ENCODE measurements around the gene PDE11A. TPM values are rescaled to one million over a fixed set of nuclear protein-coding genes. Genes with fewer than 3 reads are reported as not detected.

Gene PDE11A
- total RNA-seq, 4 donors from 2014 or later = 0.85 to 2.3 (median 2.1) TPM; not detected in 1

DNA sequence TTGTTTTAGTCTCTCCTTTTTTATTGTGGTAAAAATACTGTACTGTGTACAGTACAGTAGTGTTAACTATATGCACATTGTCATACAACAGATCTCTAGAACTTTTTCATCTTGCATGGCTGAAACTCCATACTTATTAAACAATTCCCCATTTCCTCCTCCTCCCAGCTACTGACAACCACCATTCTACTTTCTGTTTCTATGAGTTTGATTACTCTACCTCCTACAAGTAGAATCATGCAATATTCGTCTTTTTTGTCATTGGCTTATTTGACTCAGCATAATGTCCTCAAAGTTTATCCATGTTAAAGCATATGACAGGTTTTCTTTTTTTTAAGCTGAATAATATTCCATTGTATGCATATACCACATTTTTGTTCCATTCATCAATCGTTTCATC, 341.8 kb downstream of the PDE11A start:
- no peak for TF ChIP-seq POLR2A (IDR thresholded peaks at IDR 0.05)
- no peaks in the 10 kb centered on the region for H3K4me1 ChIP-seq
- DNase-seq = no peak
- no peaks in the 10 kb centered on the region for H3K36me3 ChIP-seq
- no peaks in the 10 kb centered on the region for H3K27me3 ChIP-seq
- no peak overlapping the region for H3K4me3 ChIP-seq
- no peak overlapping the region for H3K27ac ChIP-seq
- intact Hi-C loops (cut with DNase I; ENCODE audit: low total_unique reads) = loop anchor here (10.0 kb wide), 1 partner anchor 556 kb away; no protein-coding TSS in a partner anchor
- H3K9me3 ChIP-seq = no peaks in the 10 kb centered on the region

DNA sequence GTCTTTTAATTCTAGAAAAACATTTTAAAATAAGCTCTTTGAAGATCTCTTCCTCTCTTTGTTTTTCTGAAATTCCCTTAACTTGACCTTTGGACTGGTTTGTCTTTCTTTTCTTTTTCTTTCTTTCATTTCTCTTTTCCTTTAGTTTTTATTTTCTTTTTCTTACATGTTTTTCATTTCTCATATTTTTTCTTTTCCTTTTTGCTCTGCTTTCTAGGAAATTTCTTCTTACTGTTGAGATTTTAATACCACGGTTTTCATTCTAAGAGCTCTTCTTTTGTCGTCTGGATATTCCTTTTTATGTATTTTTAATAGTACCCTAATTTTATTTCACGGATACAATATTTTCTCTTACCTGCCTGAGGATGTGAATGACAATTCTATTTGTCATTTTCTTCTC, 342.2 kb downstream of the PDE11A start:
- TF ChIP-seq POLR2A (IDR thresholded peaks at IDR 0.05) = no peak
- TF ChIP-seq, protein P1, sequence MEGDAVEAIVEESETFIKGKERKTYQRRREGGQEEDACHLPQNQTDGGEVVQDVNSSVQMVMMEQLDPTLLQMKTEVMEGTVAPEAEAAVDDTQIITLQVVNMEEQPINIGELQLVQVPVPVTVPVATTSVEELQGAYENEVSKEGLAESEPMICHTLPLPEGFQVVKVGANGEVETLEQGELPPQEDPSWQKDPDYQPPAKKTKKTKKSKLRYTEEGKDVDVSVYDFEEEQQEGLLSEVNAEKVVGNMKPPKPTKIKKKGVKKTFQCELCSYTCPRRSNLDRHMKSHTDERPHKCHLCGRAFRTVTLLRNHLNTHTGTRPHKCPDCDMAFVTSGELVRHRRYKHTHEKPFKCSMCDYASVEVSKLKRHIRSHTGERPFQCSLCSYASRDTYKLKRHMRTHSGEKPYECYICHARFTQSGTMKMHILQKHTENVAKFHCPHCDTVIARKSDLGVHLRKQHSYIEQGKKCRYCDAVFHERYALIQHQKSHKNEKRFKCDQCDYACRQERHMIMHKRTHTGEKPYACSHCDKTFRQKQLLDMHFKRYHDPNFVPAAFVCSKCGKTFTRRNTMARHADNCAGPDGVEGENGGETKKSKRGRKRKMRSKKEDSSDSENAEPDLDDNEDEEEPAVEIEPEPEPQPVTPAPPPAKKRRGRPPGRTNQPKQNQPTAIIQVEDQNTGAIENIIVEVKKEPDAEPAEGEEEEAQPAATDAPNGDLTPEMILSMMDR (IDR thresholded peaks at IDR 0.05) = no peak
- Histone ChIP-seq H3K27ac (no peak overlapping the region), H3K9me3 (no peaks in the 10 kb centered on the region), H3K4me3 (no peak overlapping the region), H3K27me3 (no peaks in the 10 kb centered on the region), H3K4me1 (no peaks in the 10 kb centered on the region), H3K36me3 (no peaks in the 10 kb centered on the region)
- DNase-seq = no peak
- intact Hi-C loops (cut with DNase I; ENCODE audit: low total_unique reads) = loop anchor here (10.0 kb wide), 1 partner anchor 556 kb away; no protein-coding TSS in a partner anchor

DNA sequence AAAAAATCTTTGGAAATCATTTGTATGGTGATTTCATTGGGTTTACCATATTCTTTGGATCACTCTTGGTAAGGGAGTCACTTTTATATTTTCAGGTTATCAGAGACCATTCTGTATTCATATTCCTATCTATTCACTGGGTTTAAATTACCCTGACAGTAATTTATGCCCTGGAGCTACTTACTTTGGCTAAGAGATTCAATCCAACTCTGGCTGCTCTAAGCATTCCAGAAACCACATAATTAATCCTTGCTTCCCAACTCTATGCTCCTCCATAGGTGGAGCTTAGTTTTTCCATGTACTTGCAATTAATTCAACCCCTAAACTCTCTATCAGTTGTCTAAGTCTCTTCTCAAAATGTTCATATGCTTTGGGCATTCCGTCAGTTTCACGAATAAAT, 343.7 kb downstream of the PDE11A start:
- Histone ChIP-seq H3K4me3 (no peak overlapping the region), H3K27ac (no peak overlapping the region), H3K9me3 (no peaks in the 10 kb centered on the region), H3K36me3 (no peaks in the 10 kb centered on the region), H3K27me3 (no peaks in the 10 kb centered on the region), H3K4me1 (no peaks in the 10 kb centered on the region)
- TF ChIP-seq, protein P1 (IDR thresholded peaks at IDR 0.05) = no peak
- TF ChIP-seq POLR2A (IDR thresholded peaks at IDR 0.05) = no peak
- DNase-seq = no peak
- intact Hi-C loops (cut with DNase I; ENCODE audit: low total_unique reads) = no loop called here

DNA sequence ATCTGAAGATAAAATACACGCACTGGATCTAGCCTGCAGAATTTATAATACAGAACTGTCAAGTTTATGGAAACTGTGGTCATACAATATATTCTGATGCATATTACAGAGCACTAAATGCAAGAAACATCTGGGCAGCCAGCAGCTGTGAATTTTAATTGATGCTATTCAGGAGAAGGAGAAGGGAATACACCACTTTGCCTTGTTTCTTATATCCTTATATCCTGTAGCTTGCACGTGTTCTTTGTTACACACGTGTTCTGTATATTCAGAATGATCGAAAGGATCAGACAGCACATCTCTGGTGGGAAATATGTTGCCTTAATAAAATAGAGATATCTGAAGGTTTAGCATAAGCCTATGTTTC, 344.2 kb downstream of the PDE11A start:
- no peaks in the 10 kb centered on the region for H3K27me3 ChIP-seq
- no peaks in the 10 kb centered on the region for H3K9me3 ChIP-seq
- no peak overlapping the region for H3K4me3 ChIP-seq
- H3K36me3 ChIP-seq = no peaks in the 10 kb centered on the region
- no peaks in the 10 kb centered on the region for H3K4me1 ChIP-seq
- intact Hi-C loops (cut with DNase I; ENCODE audit: low total_unique reads) = no loop called here
- DNase-seq = no peak
- no peak overlapping the region for H3K27ac ChIP-seq
- no peak for TF ChIP-seq POLR2A (IDR thresholded peaks at IDR 0.05)
- TF ChIP-seq, protein P1 (IDR thresholded peaks at IDR 0.05) = no peak

DNA sequence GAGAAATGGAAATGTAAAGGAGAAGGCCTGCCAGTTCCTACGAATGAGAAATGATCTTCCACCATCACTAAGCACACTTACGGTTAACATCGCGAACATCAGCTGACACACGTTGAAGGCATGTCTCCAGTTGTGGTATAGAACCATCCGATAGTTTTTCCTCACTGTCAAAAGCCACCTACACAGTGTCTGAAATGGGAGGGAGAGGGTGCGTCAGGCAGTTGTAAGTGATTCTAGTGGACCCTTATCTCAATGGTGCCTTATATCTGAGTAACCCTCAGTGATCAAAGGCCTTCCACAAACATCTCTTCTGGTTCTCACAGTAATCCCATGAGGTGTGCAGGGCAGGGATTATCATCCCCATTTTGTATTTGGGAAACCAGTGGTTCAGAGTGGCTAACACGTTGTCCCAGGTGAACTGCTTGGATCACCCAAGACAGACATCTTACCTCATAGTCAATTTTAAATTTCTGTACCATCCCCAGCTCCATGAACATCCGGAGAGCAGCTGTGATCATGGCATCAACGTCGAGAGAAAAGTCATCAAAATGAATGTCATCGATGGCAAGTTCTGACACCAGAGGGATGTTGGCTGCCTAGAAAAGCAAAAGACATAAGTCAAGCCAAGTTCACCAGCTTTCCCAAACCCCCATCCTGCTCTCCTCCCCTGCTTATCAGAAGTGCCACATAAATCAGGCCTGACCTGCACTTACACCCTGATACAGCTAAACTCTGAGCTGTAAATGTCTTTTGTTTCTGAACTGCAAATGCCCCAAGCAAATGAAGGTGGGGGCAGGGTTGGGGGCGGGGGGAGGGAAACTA, 344.8 kb downstream of the PDE11A start:
- H3K4me1 ChIP-seq = no peaks in the 10 kb centered on the region
- H3K27me3 ChIP-seq = no peaks in the 10 kb centered on the region
- H3K27ac ChIP-seq = no peak overlapping the region
- no peak for DNase-seq
- no peaks in the 10 kb centered on the region for H3K9me3 ChIP-seq
- TF ChIP-seq POLR2A (IDR thresholded peaks at IDR 0.05) = no peak
- TF ChIP-seq, protein P1 (IDR thresholded peaks at IDR 0.05) = no peak
- no peaks in the 10 kb centered on the region for H3K36me3 ChIP-seq
- intact Hi-C loops (cut with DNase I; ENCODE audit: low total_unique reads) = no loop called here
- no peak overlapping the region for H3K4me3 ChIP-seq

All from uterus (tissue), 4 donors.